WTC11 (cell line): ENCODE data around the gene ST6GAL1. TPM values are rescaled to one million over a fixed set of nuclear protein-coding genes. Genes with fewer than 3 reads are reported as not detected.

Source experiments
- ATAC-seq: fragments of 200-7000 bp; cut with Tn5 transposase; 2 replicates; pipeline ENCODE4 v1.10.0; 2021; ENCODE audit warnings: mild to moderate bottlenecking, moderate library complexity
- CTCF ChIA-PET: fragments of 300-600 bp; sonication (Branson Sonifier 250); formaldehyde crosslinking; loops from one replicate; lab custom pipeline; 2021; ENCODE audit warnings: antibody characterized with exemption; lab: Charles Lee
- POLR2A ChIA-PET: fragments of 350-600 bp; sonication (Branson Sonifier 250); formaldehyde crosslinking; loops from one replicate; lab custom pipeline; 2021; ENCODE audit warnings: antibody characterized with exemption; lab: Charles Lee
- DNase-seq: peaks from one replicate; pipeline ENCODE4 v3.0.0; 2021; ENCODE audit warnings: low spot score
- H3K27ac Mint-ChIP-seq: 2 replicates; pipeline ENCODE4 v1.8.0; 2021; ENCODE audit warnings: mixed read lengths
- H3K27me3 Mint-ChIP-seq: 2 replicates; pipeline ENCODE4 v1.8.0; 2021; ENCODE audit warnings: low read depth, mild to moderate bottlenecking, moderate library complexity, mixed read lengths
- H3K36me3 Mint-ChIP-seq: 2 replicates; pipeline ENCODE4 v1.8.0; 2021; ENCODE audit warnings: mixed read lengths
- H3K4me1 Mint-ChIP-seq: 2 replicates; pipeline ENCODE4 v1.8.0; 2022; ENCODE audit warnings: mixed read lengths
- H3K4me3 Mint-ChIP-seq: 2 replicates; pipeline ENCODE4 v1.8.0; 2021; ENCODE audit warnings: mild to moderate bottlenecking, moderate library complexity, mixed read lengths
- H3K9me3 Mint-ChIP-seq: 2 replicates; pipeline ENCODE4 v1.8.0; 2021; ENCODE audit warnings: mixed read lengths
- FOXK1 ChIP-seq: sonication (generic); formaldehyde crosslinking; IDR thresholded peaks from 2 replicates; pipeline ENCODE4 v1.8.0; 2022; ENCODE audit warnings: mild to moderate bottlenecking, moderate library complexity, missing genetic modification reagents
- GABPB1 ChIP-seq: sonication (generic); formaldehyde crosslinking; IDR thresholded peaks from 2 replicates; pipeline ENCODE4 v1.8.1; 2023; ENCODE audit warnings: mild to moderate bottlenecking, missing genetic modification reagents
- GRHL2 ChIP-seq: fragments of 250-450 bp; sonication (Bioruptor Pico); IDR thresholded peaks from 2 replicates; pipeline ENCODE4 v1.8.0; 2022; ENCODE audit warnings: mild to moderate bottlenecking, moderate library complexity; ENCODE audit not compliant: insufficient replicate concordance, severe bottlenecking
- GTF2I ChIP-seq: fragments of 250-450 bp; sonication (Bioruptor Pico); conservative IDR thresholded peaks from 2 replicates; pipeline ENCODE4 v1.4.0; 2021; ENCODE audit warnings: mild to moderate bottlenecking
- IRF2 ChIP-seq: sonication (generic); formaldehyde crosslinking; IDR thresholded peaks from 2 replicates; pipeline ENCODE4 v1.8.0; 2022; ENCODE audit warnings: low read depth, missing genetic modification reagents, borderline replicate concordance
- MLX ChIP-seq: sonication (generic); formaldehyde crosslinking; IDR thresholded peaks from 2 replicates; pipeline ENCODE4 v1.8.1; 2023; ENCODE audit warnings: mild to moderate bottlenecking, missing genetic modification reagents, moderate library complexity
- MXD4 ChIP-seq: fragments of 250-450 bp; sonication (Bioruptor Pico); IDR thresholded peaks from 2 replicates; pipeline ENCODE4 v1.8.0; 2021; ENCODE audit warnings: mild to moderate bottlenecking, moderate library complexity, borderline replicate concordance
- NR3C1 ChIP-seq: sonication (generic); formaldehyde crosslinking; conservative IDR thresholded peaks from 2 replicates; pipeline ENCODE4 v1.8.1; 2023; ENCODE audit warnings: low read depth, mild to moderate bottlenecking, missing genetic modification reagents
- TEAD4 ChIP-seq: sonication (generic); formaldehyde crosslinking; IDR thresholded peaks from 2 replicates; pipeline ENCODE4 v1.8.0; 2022; ENCODE audit warnings: mild to moderate bottlenecking, missing genetic modification reagents
- ZMAT4 ChIP-seq: fragments of 250-450 bp; sonication (Bioruptor Pico); IDR thresholded peaks from 2 replicates; pipeline ENCODE4 v1.9.0; 2021; ENCODE audit warnings: mild to moderate bottlenecking
- ZNF138 ChIP-seq: sonication (generic); formaldehyde crosslinking; conservative IDR thresholded peaks from 2 replicates; pipeline ENCODE4 v1.8.1; 2022; ENCODE audit warnings: mild to moderate bottlenecking, moderate library complexity, missing genetic modification reagents
- ZNF416 ChIP-seq: fragments of 250-450 bp; sonication (Bioruptor Pico); IDR thresholded peaks from 2 replicates; pipeline ENCODE4 v1.9.0; 2021; ENCODE audit warnings: mild to moderate bottlenecking, inconsistent platforms
- total RNA-seq: library from RNA; stranded (reverse); gene quantifications from 3 replicates; pipeline ENCODE4 v1.2.3, GENCODE V29; 2021
- TF ChIP-seq, protein P1 (sequence below): sonication (generic); formaldehyde crosslinking; IDR thresholded peaks from 2 replicates; pipeline ENCODE4 v1.8.1; 2023; ENCODE audit warnings: mild to moderate bottlenecking, missing genetic modification reagents, borderline replicate concordance
- TF ChIP-seq, protein P2 (sequence below): sonication (generic); formaldehyde crosslinking; IDR thresholded peaks from 2 replicates; pipeline ENCODE4 v1.8.1; 2023; ENCODE audit warnings: mild to moderate bottlenecking, moderate library complexity, missing genetic modification reagents

ST6GAL1 gene
- total RNA-seq, 1 experiment from 2014 or later = 87.5 TPM

- Mint-ChIP-seq H3K4me1 (peaks cover 5% of the 10 kb centered on the region), H3K4me3 (no peak overlapping the region), H3K27ac (no peak overlapping the region), H3K36me3 (peaks cover 47% of the 10 kb centered on the region), H3K9me3 (peaks cover 37% of the 10 kb centered on the region), H3K27me3 (no peaks in the 10 kb centered on the region)
- TF ChIP-seq FOXK1 (CRISPR knock-in tag) (no peak), NR3C1 (CRISPR knock-in tag) (no peak), TEAD4 (no peak), MXD4 (CRISPR knock-in tag) (no peak), IRF2 (CRISPR knock-in tag) (no peak), MLX (no peak), ZMAT4 (no peak)
- TF ChIP-seq, protein P1, sequence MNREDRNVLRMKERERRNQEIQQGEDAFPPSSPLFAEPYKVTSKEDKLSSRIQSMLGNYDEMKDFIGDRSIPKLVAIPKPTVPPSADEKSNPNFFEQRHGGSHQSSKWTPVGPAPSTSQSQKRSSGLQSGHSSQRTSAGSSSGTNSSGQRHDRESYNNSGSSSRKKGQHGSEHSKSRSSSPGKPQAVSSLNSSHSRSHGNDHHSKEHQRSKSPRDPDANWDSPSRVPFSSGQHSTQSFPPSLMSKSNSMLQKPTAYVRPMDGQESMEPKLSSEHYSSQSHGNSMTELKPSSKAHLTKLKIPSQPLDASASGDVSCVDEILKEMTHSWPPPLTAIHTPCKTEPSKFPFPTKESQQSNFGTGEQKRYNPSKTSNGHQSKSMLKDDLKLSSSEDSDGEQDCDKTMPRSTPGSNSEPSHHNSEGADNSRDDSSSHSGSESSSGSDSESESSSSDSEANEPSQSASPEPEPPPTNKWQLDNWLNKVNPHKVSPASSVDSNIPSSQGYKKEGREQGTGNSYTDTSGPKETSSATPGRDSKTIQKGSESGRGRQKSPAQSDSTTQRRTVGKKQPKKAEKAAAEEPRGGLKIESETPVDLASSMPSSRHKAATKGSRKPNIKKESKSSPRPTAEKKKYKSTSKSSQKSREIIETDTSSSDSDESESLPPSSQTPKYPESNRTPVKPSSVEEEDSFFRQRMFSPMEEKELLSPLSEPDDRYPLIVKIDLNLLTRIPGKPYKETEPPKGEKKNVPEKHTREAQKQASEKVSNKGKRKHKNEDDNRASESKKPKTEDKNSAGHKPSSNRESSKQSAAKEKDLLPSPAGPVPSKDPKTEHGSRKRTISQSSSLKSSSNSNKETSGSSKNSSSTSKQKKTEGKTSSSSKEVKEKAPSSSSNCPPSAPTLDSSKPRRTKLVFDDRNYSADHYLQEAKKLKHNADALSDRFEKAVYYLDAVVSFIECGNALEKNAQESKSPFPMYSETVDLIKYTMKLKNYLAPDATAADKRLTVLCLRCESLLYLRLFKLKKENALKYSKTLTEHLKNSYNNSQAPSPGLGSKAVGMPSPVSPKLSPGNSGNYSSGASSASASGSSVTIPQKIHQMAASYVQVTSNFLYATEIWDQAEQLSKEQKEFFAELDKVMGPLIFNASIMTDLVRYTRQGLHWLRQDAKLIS (CRISPR knock-in tag) = no peak
- TF ChIP-seq, protein P2, sequence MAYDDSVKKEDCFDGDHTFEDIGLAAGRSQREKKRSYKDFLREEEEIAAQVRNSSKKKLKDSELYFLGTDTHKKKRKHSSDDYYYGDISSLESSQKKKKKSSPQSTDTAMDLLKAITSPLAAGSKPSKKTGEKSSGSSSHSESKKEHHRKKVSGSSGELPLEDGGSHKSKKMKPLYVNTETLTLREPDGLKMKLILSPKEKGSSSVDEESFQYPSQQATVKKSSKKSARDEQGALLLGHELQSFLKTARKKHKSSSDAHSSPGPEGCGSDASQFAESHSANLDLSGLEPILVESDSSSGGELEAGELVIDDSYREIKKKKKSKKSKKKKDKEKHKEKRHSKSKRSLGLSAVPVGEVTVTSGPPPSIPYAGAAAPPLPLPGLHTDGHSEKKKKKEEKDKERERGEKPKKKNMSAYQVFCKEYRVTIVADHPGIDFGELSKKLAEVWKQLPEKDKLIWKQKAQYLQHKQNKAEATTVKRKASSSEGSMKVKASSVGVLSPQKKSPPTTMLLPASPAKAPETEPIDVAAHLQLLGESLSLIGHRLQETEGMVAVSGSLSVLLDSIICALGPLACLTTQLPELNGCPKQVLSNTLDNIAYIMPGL (CRISPR knock-in tag) = no peak
- no peak for ATAC-seq
- CTCF ChIA-PET = interaction anchor here (1.2 to 2.3 kb wide), 2 partner anchors 108 to 183 kb away, joined by 5 to 8 read pairs; partner anchors contain the start of gene RPL39L
- POLR2A ChIA-PET = interaction anchor here (0.6 kb wide), 1 partner anchor 93 kb away, joined by 6 read pairs; no protein-coding TSS in a partner anchor
- no peak for DNase-seq
These were observed 101.6 kb downstream of the ST6GAL1 start for GRCh38 chr3:187031934-187032333.

GRCh38 chr3:187036394-187036793 lies 106.1 kb downstream of the ST6GAL1 start:
- no peaks in the 10 kb centered on the region for H3K27me3 Mint-ChIP-seq
- DNase-seq = no peak
- H3K27ac Mint-ChIP-seq = no peak overlapping the region
- ChIA-PET POLR2A (no interaction called here), CTCF (no interaction called here)
- no peak for ATAC-seq
- H3K4me1 Mint-ChIP-seq = no peaks in the 10 kb centered on the region
- peaks cover 31% of the 10 kb centered on the region for H3K9me3 Mint-ChIP-seq
- TF ChIP-seq ZNF416 = no peak
- no peak for TF ChIP-seq GRHL2 (CRISPR knock-in tag)
- no peak for TF ChIP-seq FOXK1 (CRISPR knock-in tag)
- peak; percentile 75; the same call in 1 of the 2 replicates for TF ChIP-seq GTF2I
- no peak overlapping the region for H3K4me3 Mint-ChIP-seq
- peaks cover 58% of the 10 kb centered on the region for H3K36me3 Mint-ChIP-seq

- H3K27ac Mint-ChIP-seq = no peak overlapping the region
- CTCF ChIA-PET = interaction anchor here (1.3 kb wide), 1 partner anchor 126 kb away, joined by 8 read pairs; no protein-coding TSS in a partner anchor
These were observed 108.9 kb downstream of the ST6GAL1 start for GRCh38 chr3:187039100-187039722.

More at GRCh38 chr3:187039100-187039722, 108.9 kb downstream of the ST6GAL1 start:
- H3K27me3 Mint-ChIP-seq = no peaks in the 10 kb centered on the region
- peaks cover 24% of the 10 kb centered on the region for H3K9me3 Mint-ChIP-seq
- peaks cover 78% of the 10 kb centered on the region for H3K36me3 Mint-ChIP-seq
- DNase-seq = no peak
- peak; percentile 80 for TF ChIP-seq GABPB1 (CRISPR knock-in tag)
- no peak for TF ChIP-seq ZNF138 (CRISPR knock-in tag)
- POLR2A ChIA-PET = no interaction called here
- no peak overlapping the region for H3K4me3 Mint-ChIP-seq
- ATAC-seq = no peak
- H3K4me1 Mint-ChIP-seq = no peaks in the 10 kb centered on the region
